Suprapubic skin (tissue), 4 donors: Measurements from ENCODE around the gene LCTL. TPM values are rescaled to one million over a fixed set of nuclear protein-coding genes. Genes with fewer than 3 reads are reported as not detected.

Experiments used
- DNase-seq, 2 donors: peaks; one replicate each; pipeline ENCODE4 v3.0.0-alpha.2; 2019; ENCODE audit warnings: low spot score in 2 of 2
- H3K27ac ChIP-seq: fragments of 200-600 bp; sonication (generic); one replicate; pipeline ENCODE4 v1.5.1; 2019
- H3K27me3 ChIP-seq: fragments of 200-600 bp; sonication (generic); one replicate; pipeline ENCODE4 v1.5.1; 2019
- H3K36me3 ChIP-seq: fragments of 200-600 bp; sonication (generic); one replicate; pipeline ENCODE4 v1.5.1; 2019
- H3K4me1 ChIP-seq: fragments of 200-600 bp; sonication (generic); one replicate; pipeline ENCODE4 v1.5.1; 2019
- H3K4me3 ChIP-seq: fragments of 200-600 bp; sonication (generic); one replicate; pipeline ENCODE4 v1.5.1; 2019; ENCODE audit warnings: mild to moderate bottlenecking
- H3K9me3 ChIP-seq: fragments of 200-600 bp; sonication (generic); one replicate; pipeline ENCODE4 v1.5.1; 2019
- EP300 ChIP-seq: sonication (generic); formaldehyde crosslinking; IDR thresholded peaks from one replicate; pipeline ENCODE4 v1.6.1; 2017; ENCODE audit warnings: antibody characterized with exemption
- POLR2A ChIP-seq, 2 donors: fragments of 450-650 bp; IDR thresholded peaks; one replicate each; pipeline ENCODE4 v1.6.1; 2017; ENCODE audit warnings: antibody characterized with exemption in 2 of 2, mild to moderate bottlenecking in 2 of 2, moderate library complexity in 2 of 2
- POLR2AphosphoS5 ChIP-seq, 3 donors: sonication (generic); formaldehyde crosslinking; IDR thresholded peaks; one replicate each; pipeline ENCODE4 v1.6.1; 2017; ENCODE audit warnings: antibody characterized with exemption in 3 of 3
- WGBS: methylation state at CpG from one replicate; pipeline ENCODE4 v1.1.5; 2018; 5-methylcytosine and 5-hydroxymethylcytosine counted together
- total RNA-seq, 4 donors: library from RNA; depleted of rRNA; stranded (reverse); fragments of >200 nt; gene quantifications; one replicate each; pipeline ENCODE4 v1.1.0, GENCODE V29; 2016
- TF ChIP-seq, protein P1 (sequence below), 2 donors: fragments of 200-600 bp in 1 of 2; fragments of 450-650 bp in 1 of 2; sonication (generic) in 1 of 2; IDR thresholded peaks; one replicate each; pipeline ENCODE4 v1.5.1; 2016 to 2019; ENCODE audit warnings: antibody characterized with exemption in 2 of 2, mild to moderate bottlenecking in 1 of 2, moderate library complexity in 1 of 2

The LCTL gene
- total RNA-seq, 4 donors from 2014 or later: 0.23 TPM; not detected in 3

GRCh38 chr15:66586155-66586976, 20.6 kb upstream of the LCTL start:
- no peak for DNase-seq
- H3K27me3 ChIP-seq: peaks cover 8% of the 10 kb centered on the region
- WGBS: 51% methylated on average over 17 of the region's 17 CpGs
- TF ChIP-seq, protein P1, sequence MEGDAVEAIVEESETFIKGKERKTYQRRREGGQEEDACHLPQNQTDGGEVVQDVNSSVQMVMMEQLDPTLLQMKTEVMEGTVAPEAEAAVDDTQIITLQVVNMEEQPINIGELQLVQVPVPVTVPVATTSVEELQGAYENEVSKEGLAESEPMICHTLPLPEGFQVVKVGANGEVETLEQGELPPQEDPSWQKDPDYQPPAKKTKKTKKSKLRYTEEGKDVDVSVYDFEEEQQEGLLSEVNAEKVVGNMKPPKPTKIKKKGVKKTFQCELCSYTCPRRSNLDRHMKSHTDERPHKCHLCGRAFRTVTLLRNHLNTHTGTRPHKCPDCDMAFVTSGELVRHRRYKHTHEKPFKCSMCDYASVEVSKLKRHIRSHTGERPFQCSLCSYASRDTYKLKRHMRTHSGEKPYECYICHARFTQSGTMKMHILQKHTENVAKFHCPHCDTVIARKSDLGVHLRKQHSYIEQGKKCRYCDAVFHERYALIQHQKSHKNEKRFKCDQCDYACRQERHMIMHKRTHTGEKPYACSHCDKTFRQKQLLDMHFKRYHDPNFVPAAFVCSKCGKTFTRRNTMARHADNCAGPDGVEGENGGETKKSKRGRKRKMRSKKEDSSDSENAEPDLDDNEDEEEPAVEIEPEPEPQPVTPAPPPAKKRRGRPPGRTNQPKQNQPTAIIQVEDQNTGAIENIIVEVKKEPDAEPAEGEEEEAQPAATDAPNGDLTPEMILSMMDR (IDR thresholded peaks at IDR 0.05): no peak
- TF ChIP-seq POLR2A (IDR thresholded peaks at IDR 0.05) (no peak), EP300 (no peak), POLR2AphosphoS5 (IDR thresholded peaks at IDR 0.05) (no peak)
- no peak overlapping the region for H3K4me3 ChIP-seq
- no peaks in the 10 kb centered on the region for H3K36me3 ChIP-seq
- no peak overlapping the region for H3K27ac ChIP-seq
- no peaks in the 10 kb centered on the region for H3K9me3 ChIP-seq
- H3K4me1 ChIP-seq: no peaks in the 10 kb centered on the region

GRCh38 chr15:66581972-66582537, 16.3 kb upstream of the LCTL start:
- H3K9me3 ChIP-seq: no peaks in the 10 kb centered on the region
- WGBS: 86% methylated on average over 9 of the region's 9 CpGs
- no peaks in the 10 kb centered on the region for H3K4me1 ChIP-seq
- no peak overlapping the region for H3K4me3 ChIP-seq
- H3K36me3 ChIP-seq: no peaks in the 10 kb centered on the region
- no peak for TF ChIP-seq POLR2AphosphoS5 (IDR thresholded peaks at IDR 0.05)
- TF ChIP-seq EP300: no peak
- TF ChIP-seq, protein P1 (IDR thresholded peaks at IDR 0.05): no peak
- TF ChIP-seq POLR2A (IDR thresholded peaks at IDR 0.05): no peak
- peaks cover 8% of the 10 kb centered on the region for H3K27me3 ChIP-seq
- H3K27ac ChIP-seq: no peak overlapping the region
- no peak for DNase-seq

GRCh38 chr15:66580643-66581042, 14.8 kb upstream of the LCTL start:
- no peak overlapping the region for H3K27ac ChIP-seq
- H3K36me3 ChIP-seq: no peaks in the 10 kb centered on the region
- TF ChIP-seq EP300: no peak
- no peak for TF ChIP-seq POLR2A (IDR thresholded peaks at IDR 0.05)
- TF ChIP-seq, protein P1 (IDR thresholded peaks at IDR 0.05): no peak
- TF ChIP-seq POLR2AphosphoS5 (IDR thresholded peaks at IDR 0.05): no peak
- 77% methylated on average over 3 of the region's 3 CpGs for WGBS
- no peaks in the 10 kb centered on the region for H3K4me1 ChIP-seq
- no peaks in the 10 kb centered on the region for H3K9me3 ChIP-seq
- no peak for DNase-seq
- H3K4me3 ChIP-seq: no peak overlapping the region
- H3K27me3 ChIP-seq: peaks cover 2% of the 10 kb centered on the region

GRCh38 chr15:66578286-66578875, 12.6 kb upstream of the LCTL start:
- Histone ChIP-seq H3K9me3 (no peaks in the 10 kb centered on the region), H3K4me1 (no peaks in the 10 kb centered on the region), H3K27ac (no peak overlapping the region), H3K27me3 (no peaks in the 10 kb centered on the region), H3K36me3 (no peaks in the 10 kb centered on the region), H3K4me3 (no peak overlapping the region)
- TF ChIP-seq POLR2A (IDR thresholded peaks at IDR 0.05) (no peak), EP300 (no peak)
- 73% methylated on average over 10 of the region's 10 CpGs for WGBS
- DNase-seq: no peak

DNA sequence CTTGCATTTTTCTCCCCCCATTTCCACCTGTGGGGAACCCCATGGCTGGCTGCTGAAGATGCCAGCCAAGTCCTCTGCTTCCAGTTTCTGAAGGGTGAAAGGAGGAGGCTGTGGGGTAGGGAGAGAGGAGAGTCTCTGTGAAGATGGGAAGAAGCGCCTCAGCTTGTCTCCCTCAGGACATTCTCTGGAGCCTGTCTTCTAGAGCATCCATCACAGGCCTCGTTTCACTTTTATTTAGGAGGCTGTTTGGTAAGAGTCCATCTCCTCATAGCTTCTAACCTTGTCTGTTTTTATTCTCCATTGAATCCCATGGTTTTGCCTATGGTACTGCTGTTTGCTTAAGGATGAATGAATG, 8.8 kb upstream of the LCTL start:
- no peak for DNase-seq
- H3K27me3 ChIP-seq: no peaks in the 10 kb centered on the region
- 47% methylated on average over 2 of the region's 2 CpGs for WGBS
- H3K36me3 ChIP-seq: no peaks in the 10 kb centered on the region
- TF ChIP-seq POLR2AphosphoS5 (IDR thresholded peaks at IDR 0.05): no peak
- TF ChIP-seq, protein P1 (IDR thresholded peaks at IDR 0.05): no peak
- TF ChIP-seq POLR2A (IDR thresholded peaks at IDR 0.05): no peak
- no peak for TF ChIP-seq EP300
- H3K27ac ChIP-seq: no peak overlapping the region
- H3K9me3 ChIP-seq: no peaks in the 10 kb centered on the region
- H3K4me3 ChIP-seq: no peak overlapping the region
- no peaks in the 10 kb centered on the region for H3K4me1 ChIP-seq
